CD8-positive, alpha-beta memory T cell (primary cell): ENCODE data around the gene SDE2. TPM values are rescaled to one million over a fixed set of nuclear protein-coding genes. Genes with fewer than 3 reads are reported as not detected.
"Not testable (repeated sequence)": the region's sequence is repeated elsewhere in the genome, so short reads cannot be mapped to it uniquely, and the experiment has no call there.

Source experiments
- CTCF ChIA-PET: fragments of 350-600 bp; sonication (Branson Sonifier 250); formaldehyde crosslinking; loops from one replicate; lab custom pipeline; 2021; ENCODE audit warnings: antibody characterized with exemption; lab: Charles Lee
- POLR2A ChIA-PET: fragments of 350-600 bp; sonication (Branson Sonifier 250); formaldehyde crosslinking; loops from one replicate; lab custom pipeline; 2021; ENCODE audit warnings: antibody characterized with exemption; lab: Charles Lee
- DNase-seq, 5 donors: peaks; one replicate each; pipeline versions ENCODE4 v3.0.0 to v3.0.0-alpha.2; 2020 to 2022; ENCODE audit warnings: mixed read lengths in 1 of 5
- H3K27ac ChIP-seq: one replicate; pipeline ENCODE4 v1.7.0; 2013; ENCODE audit warnings: low read depth, mild to moderate bottlenecking, low read length, moderate library complexity
- H3K27me3 ChIP-seq: 2 replicates; pipeline ENCODE4 v1.7.0; 2013; ENCODE audit warnings: low read length, mild to moderate bottlenecking; ENCODE audit not compliant: insufficient read depth, poor library complexity, severe bottlenecking
- H3K36me3 ChIP-seq: 2 replicates; pipeline ENCODE4 v1.7.0; 2013; ENCODE audit warnings: mild to moderate bottlenecking, low read length, moderate library complexity; ENCODE audit not compliant: insufficient read depth
- H3K4me1 ChIP-seq: 2 replicates; pipeline ENCODE4 v1.7.0; 2013; ENCODE audit warnings: mild to moderate bottlenecking, low read length, moderate library complexity; ENCODE audit not compliant: insufficient read depth
- H3K4me3 ChIP-seq: 2 replicates; pipeline ENCODE4 v1.7.0; 2013; ENCODE audit warnings: mild to moderate bottlenecking, low read length
- H3K9me3 ChIP-seq: 2 replicates; pipeline ENCODE4 v1.7.0; 2013; ENCODE audit warnings: mild to moderate bottlenecking, low read length
- H3K27ac Mint-ChIP-seq, 8 donors: one replicate each; pipeline ENCODE4 v1.8.0; 2020 to 2021; ENCODE audit warnings: mixed read lengths in 8 of 8, mild to moderate bottlenecking in 6 of 8, inconsistent platforms in 3 of 8, moderate library complexity in 3 of 8
- H3K27me3 Mint-ChIP-seq, 2 donors: one replicate each; pipeline ENCODE4 v1.8.0; 2020 to 2021; ENCODE audit warnings: mixed read lengths in 2 of 2, mild to moderate bottlenecking in 1 of 2, moderate library complexity in 1 of 2
- H3K36me3 Mint-ChIP-seq, 3 donors: one replicate each; pipeline ENCODE4 v1.8.0; 2020 to 2021; ENCODE audit warnings: mixed read lengths in 3 of 3, inconsistent platforms in 1 of 3, mild to moderate bottlenecking in 1 of 3
- H3K4me1 Mint-ChIP-seq, 3 donors: one replicate each; pipeline ENCODE4 v1.8.0; 2020 to 2021; ENCODE audit warnings: mixed read lengths in 3 of 3, inconsistent platforms in 1 of 3, mild to moderate bottlenecking in 1 of 3
- H3K4me3 Mint-ChIP-seq, 7 donors: one replicate each; pipeline ENCODE4 v1.8.0; 2020 to 2021; ENCODE audit warnings: mixed read lengths in 7 of 7, mild to moderate bottlenecking in 6 of 7, moderate library complexity in 4 of 7, inconsistent platforms in 2 of 7
- H3K9me3 Mint-ChIP-seq, 5 donors: one replicate each; pipeline ENCODE4 v1.8.0; 2020 to 2022; ENCODE audit warnings: mixed read lengths in 5 of 5, mild to moderate bottlenecking in 3 of 5, moderate library complexity in 2 of 5, inconsistent platforms in 1 of 5
- polyA plus RNA-seq: library from polyadenylated mRNA; unstranded; fragments of 300-500 nt; fragmentation: Illumina TruSeq; gene quantifications from one replicate; pipeline ENCODE4 v1.2.3, GENCODE V29; 2021
- total RNA-seq, 2 experiments: library from RNA; stranded (reverse); gene quantifications; one replicate each; pipeline ENCODE4 v1.2.3, GENCODE V29; 2021

The SDE2 gene
- total and polyA plus RNA-seq, 3 experiments from 2014 or later: 8.4 to 23.6 (median 23.4) TPM

GRCh38 chr1:226003502-226004170 is 4.5 kb upstream of the SDE2 start:
- Histone ChIP-seq H3K4me1 (peaks cover 51% of the 10 kb centered on the region), H3K27ac (peak overlapping the region; percentile 33), H3K36me3 (no peaks in the 10 kb centered on the region), H3K27me3 (no peaks in the 10 kb centered on the region), H3K9me3 (no peaks in the 10 kb centered on the region), H3K4me3 (no peak overlapping the region)
- H3K36me3 Mint-ChIP-seq: peaks cover 0 to 9% (median 2%) of the 10 kb centered on the region in 3 donors
- peaks cover 31 to 46% (median 42%) of the 10 kb centered on the region in 3 donors for H3K4me1 Mint-ChIP-seq
- H3K4me3 Mint-ChIP-seq: no peak overlapping the region
- DNase-seq: no peak
- H3K9me3 Mint-ChIP-seq: no peaks in the 10 kb centered on the region
- CTCF ChIA-PET: interaction anchor here (1.5 kb wide), 1 partner anchor 61 kb away, joined by 4 read pairs; no protein-coding TSS in a partner anchor
- peak overlapping the region in 6 of 8 donors; percentile 3 to 66 (median 30) for H3K27ac Mint-ChIP-seq
- POLR2A ChIA-PET: no interaction called here
- H3K27me3 Mint-ChIP-seq: peaks cover 0 to 1% of the 10 kb centered on the region in 2 donors

- Mint-ChIP-seq H3K4me1 (peaks cover 38 to 54% (median 50%) of the 10 kb centered on the region in 3 donors), H3K27me3 (peaks cover 0 to 1% of the 10 kb centered on the region in 2 donors), H3K9me3 (no peaks in the 10 kb centered on the region), H3K27ac (peak overlapping the region; percentile 68 to 100 (median 92)), H3K36me3 (peaks cover 0 to 13% (median 2%) of the 10 kb centered on the region in 3 donors), H3K4me3 (peak overlapping the region in 5 of 7 donors; percentile 27 to 68 (median 54))
- Histone ChIP-seq H3K27ac (peak overlapping the region; percentile 99), H3K27me3 (no peaks in the 10 kb centered on the region), H3K36me3 (no peaks in the 10 kb centered on the region), H3K4me3 (peak overlapping the region; percentile 21), H3K4me1 (peaks cover 58% of the 10 kb centered on the region), H3K9me3 (no peaks in the 10 kb centered on the region)
- CTCF ChIA-PET: no interaction called here
- POLR2A ChIA-PET: no interaction called here
- DNase-seq: no peak
Observed at GRCh38 chr1:226002667-226003501, 3.7 kb upstream of the SDE2 start.

GRCh38 chr1:226001963-226002666 is 3.0 kb upstream of the SDE2 start:
- Mint-ChIP-seq H3K4me3 (peak overlapping the region; percentile 9 to 68 (median 54)), H3K4me1 (peaks cover 41 to 61% (median 56%) of the 10 kb centered on the region in 3 donors), H3K9me3 (no peaks in the 10 kb centered on the region), H3K36me3 (peaks cover 0 to 14% (median 2%) of the 10 kb centered on the region in 3 donors), H3K27me3 (peaks cover 0 to 1% of the 10 kb centered on the region in 2 donors), H3K27ac (peak overlapping the region; percentile 68 to 100 (median 92))
- DNase-seq: peak; percentile 32 to 87 (median 71)
- peaks cover 66% of the 10 kb centered on the region for H3K4me1 ChIP-seq
- H3K4me3 ChIP-seq: peak overlapping the region; percentile 21
- ChIA-PET CTCF (interaction anchor here (0.6 to 3.5 kb wide), 2 partner anchors 60 to 63 kb away, joined by 3 to 33 read pairs; partner anchors contain the start of gene H3-3A), POLR2A (no interaction called here)
- H3K27ac ChIP-seq: peak overlapping the region; percentile 99
- H3K27me3 ChIP-seq: no peaks in the 10 kb centered on the region
- no peaks in the 10 kb centered on the region for H3K36me3 ChIP-seq
- no peaks in the 10 kb centered on the region for H3K9me3 ChIP-seq

GRCh38 chr1:226001088-226001487 is 1.9 kb upstream of the SDE2 start:
- peak overlapping the region in 3 of 7 donors; percentile 9 to 15 (median 15) for H3K4me3 Mint-ChIP-seq

GRCh38 chr1:226000493-226001081 is 1.4 kb upstream of the SDE2 start:
- not testable (repeated sequence) for H3K4me3 ChIP-seq, H3K9me3 Mint-ChIP-seq, H3K36me3 ChIP-seq, H3K27me3 ChIP-seq, H3K27me3 Mint-ChIP-seq, H3K9me3 ChIP-seq
- ChIA-PET POLR2A (interaction anchor here (0.8 to 1.9 kb wide), 9 partner anchors 10 to 573 kb away, joined by 3 to 171 read pairs (median 9); partner anchors contain the start of genes H3-3A and LBR), CTCF (interaction anchor here (1.0 to 3.5 kb wide), 6 partner anchors 9 to 222 kb away, joined by 3 to 33 read pairs (median 4); partner anchors contain the start of genes H3-3A and SRP9)
- H3K4me1 ChIP-seq: peaks cover 81% of the 10 kb centered on the region
- peaks cover 0 to 25% (median 4%) of the 10 kb centered on the region in 3 donors for H3K36me3 Mint-ChIP-seq
- DNase-seq: peak in 1 of 5 donors; percentile 42
- peak overlapping the region; percentile 99 for H3K27ac ChIP-seq
- H3K4me1 Mint-ChIP-seq: peaks cover 54 to 77% (median 71%) of the 10 kb centered on the region in 3 donors
- peak overlapping the region in 5 of 7 donors; percentile 9 to 100 (median 100) for H3K4me3 Mint-ChIP-seq
- peak overlapping the region; percentile 96 to 100 (median 100) for H3K27ac Mint-ChIP-seq

More at GRCh38 chr1:226001088-226001487, 1.9 kb upstream of the SDE2 start:
- ChIA-PET POLR2A (interaction anchor here (0.5 kb wide), 2 partner anchors 325 to 424 kb away, joined by 3 read pairs; no protein-coding TSS in a partner anchor), CTCF (interaction anchor here (1.0 to 3.5 kb wide), 3 partner anchors 9 to 64 kb away, joined by 3 to 33 read pairs (median 20); partner anchors contain the start of gene H3-3A)
- H3K4me1 Mint-ChIP-seq: peaks cover 49 to 72% (median 66%) of the 10 kb centered on the region in 3 donors
- peak overlapping the region; percentile 99 for H3K27ac ChIP-seq
- no peak overlapping the region for H3K4me3 ChIP-seq
- peaks cover 0 to 1% of the 10 kb centered on the region in 2 donors for H3K27me3 Mint-ChIP-seq
- peak overlapping the region in 7 of 8 donors; percentile 46 to 100 (median 98) for H3K27ac Mint-ChIP-seq
- H3K36me3 Mint-ChIP-seq: peaks cover 0 to 21% (median 2%) of the 10 kb centered on the region in 3 donors
- no peaks in the 10 kb centered on the region for H3K9me3 Mint-ChIP-seq
- H3K36me3 ChIP-seq: no peaks in the 10 kb centered on the region
- peaks cover 76% of the 10 kb centered on the region for H3K4me1 ChIP-seq
- no peaks in the 10 kb centered on the region for H3K9me3 ChIP-seq
- no peaks in the 10 kb centered on the region for H3K27me3 ChIP-seq
- no peak for DNase-seq

GRCh38 chr1:225999912-226000337 is 782 bp upstream of the SDE2 start:
- Mint-ChIP-seq H3K9me3 (no peaks in the 10 kb centered on the region), H3K4me1 (peaks cover 57 to 83% (median 78%) of the 10 kb centered on the region in 3 donors), H3K4me3 (peak overlapping the region; percentile 98 to 100 (median 100)), H3K27me3 (peaks cover 0 to 1% of the 10 kb centered on the region in 2 donors), H3K36me3 (peaks cover 0 to 32% (median 6%) of the 10 kb centered on the region in 3 donors), H3K27ac (peak overlapping the region; percentile 96 to 100 (median 100))
- Histone ChIP-seq H3K4me3 (peak overlapping the region; percentile 70), H3K9me3 (no peaks in the 10 kb centered on the region), H3K4me1 (peaks cover 85% of the 10 kb centered on the region), H3K27me3 (no peaks in the 10 kb centered on the region), H3K27ac (peak overlapping the region; percentile 99), H3K36me3 (peaks cover 6% of the 10 kb centered on the region)
- ChIA-PET POLR2A (interaction anchor here (0.5 to 1.9 kb wide), 24 partner anchors 9 to 572 kb away, joined by 3 to 171 read pairs (median 5); partner anchors contain the start of genes H3-3A, LBR, PYCR2 and SRP9), CTCF (interaction anchor here (1.0 to 3.5 kb wide), 6 partner anchors 9 to 222 kb away, joined by 3 to 33 read pairs (median 4); partner anchors contain the start of genes H3-3A and SRP9)
- peak in 2 of 5 donors; percentile 74 to 88 for DNase-seq
